HepG2 (cell line): ENCODE results near the gene TREX2. TPM values are rescaled to one million over a fixed set of nuclear protein-coding genes. Genes with fewer than 3 reads are reported as not detected.

Experiments
- ATAC-seq: fragments of 200-7000 bp; cut with Tn5 transposase; 3 replicates; pipeline ENCODE4 v1.9.1; 2020; ENCODE audit warnings: mild to moderate bottlenecking, moderate library complexity
- BruUV-seq: library from RNA; stranded (reverse); fragments of 400-500 nt; replicated peaks from 2 replicates; lab custom pipeline; 2021; lab: Mats Ljungman, UMichigan
- CTCF ChIA-PET: fragments of 300-600 bp; formaldehyde crosslinking; extraction: SDS; loops from one replicate; lab custom pipeline; 2021; ENCODE audit warnings: low total read pairs, inconsistent platforms, low intra/inter-chr PET ratio; lab: Yijun Ruan, JAX
- POLR2A ChIA-PET: fragments of 350-600 bp; sonication (Branson Sonifier 250); formaldehyde crosslinking; loops from one replicate; lab custom pipeline; 2020; ENCODE audit warnings: antibody characterized with exemption, inconsistent platforms; lab: Yijun Ruan, JAX
- DNase-seq: peaks from one replicate; pipeline ENCODE4 v3.0.0-alpha.2; 2015; ENCODE audit warnings: low spot score
- FAIRE-seq: peaks from 3 replicates; lab custom pipeline; 2011; peaks lifted over from hg19 to GRCh38; lab: Jason Lieb, UNC
- H2AFZ ChIP-seq: one replicate; pipeline ENCODE4 v1.6.1; 2011; ENCODE audit warnings: low read length, inconsistent platforms
- H3K27ac ChIP-seq: fragments of 300-600 bp; 3 replicates; pipeline ENCODE4 v1.8.0; 2011; ENCODE audit warnings: mixed run types, mild to moderate bottlenecking, mixed read lengths, low read length, inconsistent platforms; ENCODE audit not compliant: insufficient read depth; ENCODE audit errors: extremely low read length
- H3K27me3 ChIP-seq, 2 experiments: fragments of 200-600 bp in 1 of 2; 2 replicates in 1 of 2; 3 replicates in 1 of 2; pipeline versions ENCODE4 v1.6.0 to v1.8.0; 2011; ENCODE audit warnings: low read length in 2 of 2, mild to moderate bottlenecking in 2 of 2, moderate library complexity in 2 of 2, inconsistent platforms in 1 of 2; ENCODE audit not compliant: insufficient read depth in 2 of 2, control insufficient read depth in 1 of 2
- H3K36me3 ChIP-seq, 2 experiments: fragments of 200-600 bp in 1 of 2; replicated peaks in 1 of 2; 2 replicates in 1 of 2; 3 replicates in 1 of 2; pipeline versions ENCODE4 v1.5.1 to v1.8.0; 2011; ENCODE audit warnings: low read length in 2 of 2, inconsistent platforms in 1 of 2; ENCODE audit not compliant: insufficient read depth in 2 of 2, control insufficient read depth in 1 of 2
- H3K4me1 ChIP-seq: 2 replicates; pipeline ENCODE4 v1.5.1; 2012; ENCODE audit warnings: low read length, inconsistent platforms; ENCODE audit not compliant: insufficient read depth
- H3K4me2 ChIP-seq: 2 replicates; pipeline ENCODE4 v1.6.0; 2011; ENCODE audit warnings: low read depth, low read length, inconsistent platforms
- H3K4me3 ChIP-seq, 3 experiments: fragments of 200-600 bp in 1 of 3; sonication (generic), shearing (Covaris generic) in 1 of 3; replicated peaks in 1 of 3; 2 replicates each; pipeline ENCODE4 v1.5.1; 2011 to 2016; ENCODE audit warnings: low read length in 3 of 3, inconsistent platforms in 2 of 3, low read depth in 2 of 3, mild to moderate bottlenecking in 2 of 3, control low read depth in 1 of 3, mixed read lengths in 1 of 3; ENCODE audit not compliant: insufficient read depth in 1 of 3
- H3K79me2 ChIP-seq: one replicate; pipeline ENCODE4 v1.6.1; 2011; ENCODE audit warnings: low read length, inconsistent platforms; ENCODE audit not compliant: insufficient read depth
- H3K9ac ChIP-seq: 2 replicates; pipeline ENCODE4 v1.6.0; 2011; ENCODE audit warnings: mild to moderate bottlenecking, low read depth, low read length, inconsistent platforms; ENCODE audit not compliant: insufficient read depth
- H3K9me3 ChIP-seq: 2 replicates; pipeline ENCODE4 v1.5.1; 2012; ENCODE audit warnings: mild to moderate bottlenecking, low read length
- H4K20me1 ChIP-seq: 2 replicates; pipeline ENCODE4 v1.6.0; 2011; ENCODE audit warnings: inconsistent platforms, mild to moderate bottlenecking, low read length, moderate library complexity; ENCODE audit not compliant: insufficient read depth
- ATRX ChIP-seq: sonication (generic); formaldehyde crosslinking; IDR thresholded peaks from 2 replicates; pipeline ENCODE4 v1.4.0; 2020; ENCODE audit warnings: missing genetic modification reagents, borderline replicate concordance
- CEBPB ChIP-seq: IDR thresholded peaks from 2 replicates; pipeline ENCODE4 v1.6.1; 2011; ENCODE audit warnings: low read depth, low read length, improper control_type of control experiment, borderline replicate concordance
- HMG20A ChIP-seq: IDR thresholded peaks from 2 replicates; pipeline ENCODE4 v1.6.1; 2016; ENCODE audit warnings: borderline replicate concordance
- HMG20B ChIP-seq: conservative IDR thresholded peaks from 2 replicates; pipeline ENCODE4 v1.6.1; 2016; ENCODE audit warnings: missing genetic modification reagents, missing compliant biosample characterization
- RELA ChIP-seq: sonication (generic); formaldehyde crosslinking; IDR thresholded peaks from 2 replicates; pipeline ENCODE4 v1.4.0; 2020; ENCODE audit warnings: missing genetic modification reagents
- RFXAP ChIP-seq: sonication (generic); formaldehyde crosslinking; IDR thresholded peaks from 2 replicates; pipeline ENCODE4 v1.4.0; 2020; ENCODE audit warnings: missing genetic modification reagents, borderline replicate concordance
- SAFB2 ChIP-seq: sonication (generic); formaldehyde crosslinking; IDR thresholded peaks from 2 replicates; pipeline ENCODE4 v1.5.1; 2020; ENCODE audit warnings: missing genetic modification reagents, low read depth, mild to moderate bottlenecking, borderline replicate concordance
- ZNF263 ChIP-seq: sonication (generic); formaldehyde crosslinking; IDR thresholded peaks from 2 replicates; pipeline ENCODE4 v1.4.0; 2020; ENCODE audit warnings: missing genetic modification reagents
- ZNF382 ChIP-seq: sonication (generic); formaldehyde crosslinking; IDR thresholded peaks from 2 replicates; pipeline ENCODE4 v1.5.0; 2020; ENCODE audit warnings: missing genetic modification reagents, mild to moderate bottlenecking, borderline replicate concordance
- ZNF451 ChIP-seq: sonication (generic); formaldehyde crosslinking; IDR thresholded peaks from 2 replicates; pipeline ENCODE4 v1.5.0; 2020; ENCODE audit warnings: mild to moderate bottlenecking, missing genetic modification reagents
- ZNF644 ChIP-seq: IDR thresholded peaks from 2 replicates; pipeline ENCODE4 v1.6.1; 2016; ENCODE audit warnings: low read depth
- WGBS: methylation state at CpG from one replicate; pipeline ENCODE4 v1.1.6; 2017; ENCODE audit warnings: low lambda C conversion rate; 5-methylcytosine and 5-hydroxymethylcytosine counted together
- in situ Hi-C: cut with HindIII; loops from 2 replicates; pipeline ENCODE4 v1.10.0; 2017; ENCODE audit warnings: low pct_unique_long_range_greater_than_20kb; ENCODE audit not compliant: extremely low pct_ligation_motif_present
- intact Hi-C: fragments of 100-400 bp; cut with micrococcal nuclease; formaldehyde crosslinking; loops from one replicate; pipeline ENCODE4 v1.10.0; 2022; ENCODE audit not compliant: unreplicated experiment
- polyA plus RNA-seq, 8 experiments: library from polyadenylated mRNA; depleted of rRNA in 3 of 8; stranded (reverse) in 7 of 8; unstranded in 1 of 8; fragments of >200 nt; fragmentation: Illumina TruSeq in 4 of 8; extraction: Trizol in 4 of 8; gene quantifications; 2 replicates each; pipeline versions ENCODE4 v1.2.1 to v1.2.3, GENCODE V29; 2011 to 2016; ENCODE audit warnings: low read depth in 4 of 8, missing spikeins in 1 of 8, mixed read lengths in 1 of 8; ENCODE audit not compliant: insufficient read depth in 1 of 8
- total RNA-seq, 5 experiments: library from RNA; depleted of rRNA; stranded (reverse); fragments of >200 nt; fragmentation: Illumina TruSeq; extraction: Trizol; gene quantifications; 2 replicates each; pipeline ENCODE4 v1.2.3, GENCODE V29; 2016; ENCODE audit warnings: low read depth in 1 of 5
- TF ChIP-seq, protein P1 (sequence below): sonication (generic); formaldehyde crosslinking; IDR thresholded peaks from 2 replicates; pipeline ENCODE4 v1.5.1; 2020; ENCODE audit warnings: missing genetic modification reagents, mild to moderate bottlenecking, borderline replicate concordance
- TF ChIP-seq, protein P2 (sequence below), 2 experiments: sonication (generic) in 1 of 2; formaldehyde crosslinking in 1 of 2; IDR thresholded peaks; 2 replicates each; pipeline versions ENCODE4 v1.6.1 to v1.9.0; 2014 to 2022; ENCODE audit warnings: antibody characterized with exemption in 1 of 2, borderline replicate concordance in 1 of 2, inconsistent platforms in 1 of 2, low read depth in 1 of 2, missing genetic modification reagents in 1 of 2
- TF ChIP-seq, protein P3 (sequence below): IDR thresholded peaks from 2 replicates; pipeline ENCODE4 v1.6.1; 2012; ENCODE audit warnings: inconsistent platforms
- TF ChIP-seq, protein P4 (sequence below): sonication (generic); formaldehyde crosslinking; IDR thresholded peaks from 2 replicates; pipeline ENCODE4 v1.5.0; 2020; ENCODE audit warnings: missing genetic modification reagents, mild to moderate bottlenecking, borderline replicate concordance

Gene TREX2
- total and polyA plus RNA-seq, 2 of the 13 experiments (the other 11 are each of a cell fraction or from before 2014, with no cell fraction given), result 0.13 to 0.18 TPM

DNA sequence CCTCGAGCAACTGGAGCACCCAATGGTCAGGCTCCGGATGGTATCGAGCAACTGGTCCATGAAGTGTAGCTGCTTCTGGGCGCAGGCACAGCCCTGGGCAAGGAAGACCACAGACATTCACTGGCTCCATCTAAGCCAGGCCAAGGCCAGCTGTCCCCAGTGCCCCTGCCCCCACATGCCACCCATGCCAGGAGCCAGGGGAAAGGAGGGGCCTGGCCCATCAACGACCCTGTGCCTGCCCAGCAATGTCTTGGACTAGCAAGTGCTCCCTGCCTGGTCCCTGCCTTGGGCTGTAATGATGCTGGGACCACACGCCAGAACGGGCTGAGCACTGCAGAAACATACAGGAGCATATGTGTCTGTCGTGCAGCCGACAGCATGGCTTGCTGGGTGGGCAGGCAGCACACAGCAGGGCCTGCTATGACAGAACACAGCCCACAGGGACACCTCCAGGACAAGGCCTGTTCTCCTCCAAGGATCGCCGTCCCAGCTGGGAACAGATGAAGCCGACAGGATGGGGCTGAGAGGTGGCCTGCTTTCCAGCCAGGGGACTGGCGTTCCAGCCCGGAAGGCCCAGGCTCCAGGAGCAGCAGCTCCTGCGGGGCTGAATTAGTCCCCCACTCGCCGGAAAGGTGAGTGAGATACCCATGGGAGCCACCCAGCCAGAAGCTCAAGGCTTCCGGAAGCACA is 11.4 kb upstream of the TREX2 start:
- Histone ChIP-seq H4K20me1 (no peaks in the 10 kb centered on the region), H3K27ac (no peak overlapping the region), H3K4me1 (no peaks in the 10 kb centered on the region), H3K36me3 (peaks cover 0 to 1% of the 10 kb centered on the region in 2 experiments; a peak in 1 of 5 replicates), H2AFZ (no peak overlapping the region), H3K4me3 (no peak overlapping the region), H3K27me3 (no peaks in the 10 kb centered on the region), H3K9ac (no peak overlapping the region), H3K79me2 (no peaks in the 10 kb centered on the region), H3K9me3 (no peaks in the 10 kb centered on the region), H3K4me2 (no peak overlapping the region)
- WGBS, result no CpG with 5 or more reads among the region's 18 CpGs
- intact Hi-C loops, result no loop called here
- CTCF ChIA-PET, result no interaction called here
- in situ Hi-C loops, result loop anchor here (10.0 kb wide), 1 partner anchor 48 kb away; no protein-coding TSS in a partner anchor
- BruUV-seq, result no TSS peak
- FAIRE-seq (no peak), ATAC-seq (no peak), DNase-seq (no peak)
- POLR2A ChIA-PET, result no interaction called here
- TF ChIP-seq ATRX (CRISPR knock-in tag), result no peak
- TF ChIP-seq HMG20A (CRISPR knock-in tag), result no peak
- no peak for TF ChIP-seq ZNF644
- TF ChIP-seq, protein P1, sequence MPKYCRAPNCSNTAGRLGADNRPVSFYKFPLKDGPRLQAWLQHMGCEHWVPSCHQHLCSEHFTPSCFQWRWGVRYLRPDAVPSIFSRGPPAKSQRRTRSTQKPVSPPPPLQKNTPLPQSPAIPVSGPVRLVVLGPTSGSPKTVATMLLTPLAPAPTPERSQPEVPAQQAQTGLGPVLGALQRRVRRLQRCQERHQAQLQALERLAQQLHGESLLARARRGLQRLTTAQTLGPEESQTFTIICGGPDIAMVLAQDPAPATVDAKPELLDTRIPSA (CRISPR knock-in tag), result no peak
- TF ChIP-seq, protein P2, sequence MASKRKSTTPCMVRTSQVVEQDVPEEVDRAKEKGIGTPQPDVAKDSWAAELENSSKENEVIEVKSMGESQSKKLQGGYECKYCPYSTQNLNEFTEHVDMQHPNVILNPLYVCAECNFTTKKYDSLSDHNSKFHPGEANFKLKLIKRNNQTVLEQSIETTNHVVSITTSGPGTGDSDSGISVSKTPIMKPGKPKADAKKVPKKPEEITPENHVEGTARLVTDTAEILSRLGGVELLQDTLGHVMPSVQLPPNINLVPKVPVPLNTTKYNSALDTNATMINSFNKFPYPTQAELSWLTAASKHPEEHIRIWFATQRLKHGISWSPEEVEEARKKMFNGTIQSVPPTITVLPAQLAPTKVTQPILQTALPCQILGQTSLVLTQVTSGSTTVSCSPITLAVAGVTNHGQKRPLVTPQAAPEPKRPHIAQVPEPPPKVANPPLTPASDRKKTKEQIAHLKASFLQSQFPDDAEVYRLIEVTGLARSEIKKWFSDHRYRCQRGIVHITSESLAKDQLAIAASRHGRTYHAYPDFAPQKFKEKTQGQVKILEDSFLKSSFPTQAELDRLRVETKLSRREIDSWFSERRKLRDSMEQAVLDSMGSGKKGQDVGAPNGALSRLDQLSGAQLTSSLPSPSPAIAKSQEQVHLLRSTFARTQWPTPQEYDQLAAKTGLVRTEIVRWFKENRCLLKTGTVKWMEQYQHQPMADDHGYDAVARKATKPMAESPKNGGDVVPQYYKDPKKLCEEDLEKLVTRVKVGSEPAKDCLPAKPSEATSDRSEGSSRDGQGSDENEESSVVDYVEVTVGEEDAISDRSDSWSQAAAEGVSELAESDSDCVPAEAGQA (IDR thresholded peaks at IDR 0.05; ENCODE audit: low read depth), result no peak
- TF ChIP-seq, protein P2 (CRISPR knock-in tag; IDR thresholded peaks at IDR 0.05; ENCODE audit: borderline replicate concordance), result no peak
- TF ChIP-seq HMG20B, result no peak
- no peak for TF ChIP-seq RELA (CRISPR knock-in tag)
- TF ChIP-seq ZNF263, result no peak
- no peak for TF ChIP-seq ZNF382 (CRISPR knock-in tag)
- TF ChIP-seq, protein P3, sequence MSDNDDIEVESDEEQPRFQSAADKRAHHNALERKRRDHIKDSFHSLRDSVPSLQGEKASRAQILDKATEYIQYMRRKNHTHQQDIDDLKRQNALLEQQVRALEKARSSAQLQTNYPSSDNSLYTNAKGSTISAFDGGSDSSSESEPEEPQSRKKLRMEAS, result no peak
- TF ChIP-seq CEBPB, result no peak
- TF ChIP-seq SAFB2, result no peak
- no peak for TF ChIP-seq ZNF451
- TF ChIP-seq, protein P4, sequence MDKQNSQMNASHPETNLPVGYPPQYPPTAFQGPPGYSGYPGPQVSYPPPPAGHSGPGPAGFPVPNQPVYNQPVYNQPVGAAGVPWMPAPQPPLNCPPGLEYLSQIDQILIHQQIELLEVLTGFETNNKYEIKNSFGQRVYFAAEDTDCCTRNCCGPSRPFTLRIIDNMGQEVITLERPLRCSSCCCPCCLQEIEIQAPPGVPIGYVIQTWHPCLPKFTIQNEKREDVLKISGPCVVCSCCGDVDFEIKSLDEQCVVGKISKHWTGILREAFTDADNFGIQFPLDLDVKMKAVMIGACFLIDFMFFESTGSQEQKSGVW (CRISPR knock-in tag), result no peak
- TF ChIP-seq RFXAP, result no peak
